GM23338 (cell line): ENCODE data around the gene LCP2. TPM values are rescaled to one million over a fixed set of nuclear protein-coding genes. Genes with fewer than 3 reads are reported as not detected.

ENCODE experiments used
- ATAC-seq: fragments of 200-7000 bp; cut with Tn5 transposase; 3 replicates; pipeline ENCODE4 v1.9.1; 2020
- DNase-seq: peaks from one replicate; pipeline ENCODE4 v3.0.0-alpha.2; 2015; ENCODE audit warnings: low spot score
- H2AFZ ChIP-seq: fragments of 200-600 bp; sonication (generic); 2 replicates; pipeline ENCODE4 v1.8.0; 2016; ENCODE audit warnings: antibody characterized with exemption, mild to moderate bottlenecking, moderate library complexity
- H3F3A ChIP-seq: fragments of 200-600 bp; sonication (generic); replicated peaks from 2 replicates; pipeline ENCODE4 v1.8.0; 2017; ENCODE audit warnings: antibody characterized with exemption, mixed run types, low read depth
- H3K27ac ChIP-seq: fragments of 200-600 bp; sonication (generic); 2 replicates; pipeline ENCODE4 v1.6.1; 2016; ENCODE audit warnings: low read depth
- H3K27me3 ChIP-seq: fragments of 200-600 bp; sonication (generic); 2 replicates; pipeline ENCODE4 v1.8.0; 2016; ENCODE audit warnings: mild to moderate bottlenecking, mixed run types, moderate library complexity; ENCODE audit not compliant: insufficient read depth
- H3K36me3 ChIP-seq: fragments of 200-600 bp; sonication (generic); 2 replicates; pipeline ENCODE4 v1.8.0; 2016; ENCODE audit warnings: mild to moderate bottlenecking; ENCODE audit not compliant: insufficient read depth
- H3K4me1 ChIP-seq: fragments of 200-600 bp; sonication (generic); 2 replicates; pipeline ENCODE4 v1.8.0; 2016; ENCODE audit warnings: mild to moderate bottlenecking, moderate library complexity; ENCODE audit not compliant: insufficient read depth
- H3K4me2 ChIP-seq: fragments of 200-600 bp; sonication (generic); 2 replicates; pipeline ENCODE4 v1.7.1; 2017; ENCODE audit warnings: mixed run types
- H3K4me3 ChIP-seq: fragments of 200-600 bp; sonication (generic); 2 replicates; pipeline ENCODE4 v1.6.1; 2016; ENCODE audit warnings: mixed run types
- H3K79me2 ChIP-seq: fragments of 200-600 bp; sonication (generic); replicated peaks from 2 replicates; pipeline ENCODE4 v1.8.0; 2017; ENCODE audit warnings: mild to moderate bottlenecking; ENCODE audit not compliant: insufficient read depth
- H3K9me2 ChIP-seq: fragments of 200-600 bp; sonication (generic); 2 replicates; pipeline ENCODE4 v1.8.0; 2017; ENCODE audit not compliant: insufficient read depth
- H4K20me1 ChIP-seq: fragments of 200-600 bp; sonication (generic); replicated peaks from 2 replicates; pipeline ENCODE4 v1.8.0; 2017; ENCODE audit warnings: mild to moderate bottlenecking; ENCODE audit not compliant: insufficient read depth
- H3K27ac Mint-ChIP-seq: 2 replicates; pipeline ENCODE4 v1.8.0; 2020; ENCODE audit warnings: inconsistent platforms, mild to moderate bottlenecking, moderate library complexity, mixed read lengths
- H3K27me3 Mint-ChIP-seq: 3 replicates; pipeline ENCODE4 v1.8.0; 2022; ENCODE audit warnings: low read depth, mild to moderate bottlenecking, moderate library complexity, mixed read lengths, inconsistent platforms; ENCODE audit not compliant: insufficient read depth, poor library complexity
- H3K36me3 Mint-ChIP-seq: 3 replicates; pipeline ENCODE4 v1.8.0; 2021; ENCODE audit warnings: low read depth, mild to moderate bottlenecking, inconsistent platforms, moderate library complexity, mixed read lengths
- H3K4me1 Mint-ChIP-seq: 3 replicates; pipeline ENCODE4 v1.8.0; 2020; ENCODE audit warnings: mild to moderate bottlenecking, inconsistent platforms, mixed read lengths
- H3K4me3 Mint-ChIP-seq: 3 replicates; pipeline ENCODE4 v1.8.0; 2021; ENCODE audit warnings: moderate library complexity, mild to moderate bottlenecking, inconsistent platforms, mixed read lengths
- H3K9me3 Mint-ChIP-seq: 3 replicates; pipeline ENCODE4 v1.8.0; 2020; ENCODE audit warnings: moderate library complexity, mild to moderate bottlenecking, inconsistent platforms, mixed read lengths
- CREB1 ChIP-seq: fragments of 250-450 bp; sonication (Bioruptor Pico); IDR thresholded peaks from 2 replicates; pipeline ENCODE4 v1.5.0; 2020; ENCODE audit warnings: low read depth, mild to moderate bottlenecking, moderate library complexity
- CTCF ChIP-seq, 2 experiments: fragments of 200-600 bp in 1 of 2; sonication (generic) in 1 of 2; conservative IDR thresholded peaks; 2 replicates each; pipeline versions ENCODE4 v1.5.1 to v1.6.1; 2016 to 2017; ENCODE audit warnings: antibody characterized with exemption in 2 of 2, low read depth in 2 of 2, mild to moderate bottlenecking in 2 of 2, moderate library complexity in 1 of 2
- EZH2 ChIP-seq: fragments of 200-600 bp; sonication (generic); IDR thresholded peaks from one replicate; pipeline ENCODE4 v1.8.0; 2017; ENCODE audit warnings: antibody characterized with exemption, mild to moderate bottlenecking, low read depth; ENCODE audit not compliant: unreplicated experiment
- EZH2phosphoT487 ChIP-seq: fragments of 200-600 bp; sonication (generic); IDR thresholded peaks from one replicate; pipeline ENCODE4 v1.8.1; 2018; ENCODE audit warnings: antibody characterized with exemption; ENCODE audit not compliant: unreplicated experiment
- JUNB ChIP-seq: IDR thresholded peaks from one replicate; pipeline ENCODE4 v1.6.1; 2016; ENCODE audit warnings: antibody characterized with exemption; ENCODE audit not compliant: unreplicated experiment
- NANOG ChIP-seq: IDR thresholded peaks from 2 replicates; pipeline ENCODE4 v1.6.1; 2016; ENCODE audit warnings: antibody characterized with exemption, borderline replicate concordance
- POLR2AphosphoS5 ChIP-seq: IDR thresholded peaks from 2 replicates; pipeline ENCODE4 v1.6.1; 2016; ENCODE audit warnings: antibody characterized with exemption, low read depth
- STAT1 ChIP-seq: IDR thresholded peaks from one replicate; pipeline ENCODE4 v1.6.1; 2016; ENCODE audit warnings: antibody characterized with exemption; ENCODE audit not compliant: unreplicated experiment
- ZNF331 ChIP-seq: fragments of 250-450 bp; sonication (Bioruptor Pico); IDR thresholded peaks from 2 replicates; pipeline ENCODE4 v1.5.0; 2020; ENCODE audit warnings: low read depth, mild to moderate bottlenecking, moderate library complexity
- polyA plus RNA-seq: library from polyadenylated mRNA; unstranded; fragments of >200 nt; fragmentation: Nextera tagmentation; extraction: Ambion mirVana; gene quantifications from 2 replicates; pipeline ENCODE4 v1.2.1, GENCODE V29; 2016
- total RNA-seq: library from RNA; depleted of rRNA; stranded (reverse); fragments of >200 nt; shearing (Covaris generic); gene quantifications from 2 replicates; pipeline ENCODE4 v1.2.3, GENCODE V29; 2014
- TF ChIP-seq, protein P1 (sequence below): IDR thresholded peaks from one replicate; pipeline ENCODE4 v1.6.1; 2018; ENCODE audit warnings: antibody characterized with exemption; ENCODE audit not compliant: unreplicated experiment

LCP2 gene
- total and polyA plus RNA-seq, 2 experiments from 2014 or later = 0.26 to 0.38 TPM

GRCh38 chr5:170314541-170315095, 17.0 kb upstream of the LCP2 start (continued):
- TF ChIP-seq CTCF (conservative IDR thresholded peaks at IDR 0.05; ENCODE audit: low read depth in 2 of 2) = no peak
- no peak for TF ChIP-seq CREB1 (CRISPR knock-in tag)
- TF ChIP-seq EZH2 = no peak
- TF ChIP-seq EZH2phosphoT487 = no peak
- TF ChIP-seq POLR2AphosphoS5 = no peak
- no peak for TF ChIP-seq JUNB
- TF ChIP-seq NANOG = no peak
- TF ChIP-seq STAT1 = no peak

DNA sequence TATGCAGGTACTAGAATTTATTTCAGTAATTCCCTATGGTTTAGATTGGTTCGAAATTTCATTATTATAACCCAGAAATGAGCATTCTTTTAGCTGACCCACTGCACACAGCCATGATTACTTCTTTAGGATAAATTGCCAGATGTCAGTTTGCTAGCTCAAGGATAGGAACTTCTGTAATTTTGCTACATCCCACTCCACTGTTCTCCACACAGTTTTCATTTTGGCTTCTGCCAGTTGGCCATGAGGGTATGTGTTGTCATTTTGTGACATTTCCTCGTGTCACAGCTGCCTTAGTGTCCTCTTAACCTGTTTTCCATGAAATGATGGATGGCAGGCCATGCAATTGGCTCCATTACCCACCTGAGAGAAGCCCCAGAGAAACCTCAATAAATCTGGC, 16.2 kb upstream of the LCP2 start:
- DNase-seq (no peak), ATAC-seq (no peak)
- Mint-ChIP-seq H3K27ac (no peak overlapping the region), H3K27me3 (peaks cover 4% of the 10 kb centered on the region), H3K4me1 (peaks cover 14% of the 10 kb centered on the region; the same call in 2 of the 3 replicates), H3K4me3 (no peak overlapping the region), H3K36me3 (no peaks in the 10 kb centered on the region), H3K9me3 (no peaks in the 10 kb centered on the region)
- H3F3A ChIP-seq = no peaks in the 10 kb centered on the region
- H3K27ac ChIP-seq = no peak overlapping the region
- H3K9me2 ChIP-seq = no peaks in the 10 kb centered on the region
- H3K4me2 ChIP-seq = no peak overlapping the region
- H2AFZ ChIP-seq = no peak overlapping the region
- TF ChIP-seq EZH2phosphoT487 (no peak), STAT1 (no peak), JUNB (no peak), ZNF331 (CRISPR knock-in tag) (no peak), POLR2AphosphoS5 (no peak), CREB1 (CRISPR knock-in tag) (no peak), CTCF (conservative IDR thresholded peaks at IDR 0.05; ENCODE audit: low read depth in 2 of 2) (no peak), NANOG (no peak)
- TF ChIP-seq, protein P1, sequence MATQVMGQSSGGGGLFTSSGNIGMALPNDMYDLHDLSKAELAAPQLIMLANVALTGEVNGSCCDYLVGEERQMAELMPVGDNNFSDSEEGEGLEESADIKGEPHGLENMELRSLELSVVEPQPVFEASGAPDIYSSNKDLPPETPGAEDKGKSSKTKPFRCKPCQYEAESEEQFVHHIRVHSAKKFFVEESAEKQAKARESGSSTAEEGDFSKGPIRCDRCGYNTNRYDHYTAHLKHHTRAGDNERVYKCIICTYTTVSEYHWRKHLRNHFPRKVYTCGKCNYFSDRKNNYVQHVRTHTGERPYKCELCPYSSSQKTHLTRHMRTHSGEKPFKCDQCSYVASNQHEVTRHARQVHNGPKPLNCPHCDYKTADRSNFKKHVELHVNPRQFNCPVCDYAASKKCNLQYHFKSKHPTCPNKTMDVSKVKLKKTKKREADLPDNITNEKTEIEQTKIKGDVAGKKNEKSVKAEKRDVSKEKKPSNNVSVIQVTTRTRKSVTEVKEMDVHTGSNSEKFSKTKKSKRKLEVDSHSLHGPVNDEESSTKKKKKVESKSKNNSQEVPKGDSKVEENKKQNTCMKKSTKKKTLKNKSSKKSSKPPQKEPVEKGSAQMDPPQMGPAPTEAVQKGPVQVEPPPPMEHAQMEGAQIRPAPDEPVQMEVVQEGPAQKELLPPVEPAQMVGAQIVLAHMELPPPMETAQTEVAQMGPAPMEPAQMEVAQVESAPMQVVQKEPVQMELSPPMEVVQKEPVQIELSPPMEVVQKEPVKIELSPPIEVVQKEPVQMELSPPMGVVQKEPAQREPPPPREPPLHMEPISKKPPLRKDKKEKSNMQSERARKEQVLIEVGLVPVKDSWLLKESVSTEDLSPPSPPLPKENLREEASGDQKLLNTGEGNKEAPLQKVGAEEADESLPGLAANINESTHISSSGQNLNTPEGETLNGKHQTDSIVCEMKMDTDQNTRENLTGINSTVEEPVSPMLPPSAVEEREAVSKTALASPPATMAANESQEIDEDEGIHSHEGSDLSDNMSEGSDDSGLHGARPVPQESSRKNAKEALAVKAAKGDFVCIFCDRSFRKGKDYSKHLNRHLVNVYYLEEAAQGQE = no peak
- H3K79me2 ChIP-seq = no peaks in the 10 kb centered on the region
- H3K4me1 ChIP-seq = peaks cover 6% of the 10 kb centered on the region; the same call in 1 of the 2 replicates
- H4K20me1 ChIP-seq = no peaks in the 10 kb centered on the region
- no peaks in the 10 kb centered on the region for H3K36me3 ChIP-seq
- no peak overlapping the region for H3K4me3 ChIP-seq
- no peaks in the 10 kb centered on the region for H3K27me3 ChIP-seq
